ENCODE measurements around the gene VEGFB.

The VEGFB gene

DNA sequence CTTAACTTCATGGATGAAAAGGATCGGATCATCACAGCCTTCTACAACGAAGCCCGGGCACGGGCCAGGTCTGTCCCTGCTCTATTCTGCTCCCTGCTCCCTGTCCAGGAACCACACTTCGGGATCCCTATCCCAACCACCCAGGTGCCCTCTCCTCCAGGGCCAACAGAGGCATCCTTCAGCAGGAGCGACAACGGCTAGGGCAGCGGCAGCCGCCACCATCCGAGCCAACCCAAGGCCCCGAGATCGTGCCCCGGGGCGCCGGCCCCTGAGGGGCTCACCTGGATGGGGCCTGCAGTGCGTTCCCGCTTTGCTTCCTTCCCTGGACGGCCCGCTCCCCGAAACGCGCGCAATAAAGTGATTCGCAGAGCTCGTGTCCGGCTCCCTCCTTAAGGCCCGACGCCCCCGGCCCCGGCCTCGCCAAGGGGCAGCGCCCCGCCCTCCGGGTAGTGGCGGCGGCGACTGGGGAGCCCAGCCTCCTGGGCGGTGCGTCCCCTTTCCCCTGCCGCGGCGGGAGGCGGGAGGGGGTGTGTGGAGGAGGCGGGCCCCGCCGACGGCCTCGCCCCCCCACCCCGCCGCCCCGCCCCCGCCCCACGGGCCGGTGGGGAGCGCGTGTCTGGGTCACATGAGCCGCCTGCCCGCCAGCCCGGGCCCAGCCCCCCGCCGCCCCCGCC is at the start of gene VEGFB:
TSS of gene VEGFB (plus strand) at position 672 of the 674 bp plus-strand sequence. CDS start 250 bp downstream, outside the sequence.
- H3K27ac ChIP-seq (ENCODE audit: low read depth, low read length), result peak within 1 kb of the TSS; percentile 73
- H3K9ac ChIP-seq (ENCODE audit: low read length), result peak within 1 kb of the TSS; percentile 81
- peak within 1 kb of the TSS; percentile 77 for H3K4me3 ChIP-seq (ENCODE audit: low read length)
- peaks cover 18% of the 10 kb centered on the region for H3K4me1 ChIP-seq (ENCODE audit: control insufficient read depth, insufficient read depth, low read length)
- H3K27me3 ChIP-seq (ENCODE audit: control insufficient read depth, insufficient read depth, low read length), result no peaks in the 10 kb centered on the region
- peaks cover 3% of the 10 kb centered on the region for H3K36me3 ChIP-seq (ENCODE audit: control insufficient read depth, insufficient read depth, low read length)

- Histone ChIP-seq H3K9ac (ENCODE audit: low read length) (peak overlapping the region; percentile 80), H3K4me1 (ENCODE audit: control insufficient read depth, insufficient read depth, low read length) (peaks cover 25% of the 10 kb centered on the region), H3K4me3 (ENCODE audit: low read length) (peak overlapping the region; percentile 93), H3K27me3 (ENCODE audit: control insufficient read depth, insufficient read depth, low read length) (peaks cover 1% of the 10 kb centered on the region), H3K36me3 (ENCODE audit: control insufficient read depth, insufficient read depth, low read length) (no peaks in the 10 kb centered on the region), H3K27ac (ENCODE audit: low read depth, low read length) (peak overlapping the region; percentile 90)
Observed at GRCh38 chr11:64185175-64185692, 49.1 kb upstream of the VEGFB start.

DNA sequence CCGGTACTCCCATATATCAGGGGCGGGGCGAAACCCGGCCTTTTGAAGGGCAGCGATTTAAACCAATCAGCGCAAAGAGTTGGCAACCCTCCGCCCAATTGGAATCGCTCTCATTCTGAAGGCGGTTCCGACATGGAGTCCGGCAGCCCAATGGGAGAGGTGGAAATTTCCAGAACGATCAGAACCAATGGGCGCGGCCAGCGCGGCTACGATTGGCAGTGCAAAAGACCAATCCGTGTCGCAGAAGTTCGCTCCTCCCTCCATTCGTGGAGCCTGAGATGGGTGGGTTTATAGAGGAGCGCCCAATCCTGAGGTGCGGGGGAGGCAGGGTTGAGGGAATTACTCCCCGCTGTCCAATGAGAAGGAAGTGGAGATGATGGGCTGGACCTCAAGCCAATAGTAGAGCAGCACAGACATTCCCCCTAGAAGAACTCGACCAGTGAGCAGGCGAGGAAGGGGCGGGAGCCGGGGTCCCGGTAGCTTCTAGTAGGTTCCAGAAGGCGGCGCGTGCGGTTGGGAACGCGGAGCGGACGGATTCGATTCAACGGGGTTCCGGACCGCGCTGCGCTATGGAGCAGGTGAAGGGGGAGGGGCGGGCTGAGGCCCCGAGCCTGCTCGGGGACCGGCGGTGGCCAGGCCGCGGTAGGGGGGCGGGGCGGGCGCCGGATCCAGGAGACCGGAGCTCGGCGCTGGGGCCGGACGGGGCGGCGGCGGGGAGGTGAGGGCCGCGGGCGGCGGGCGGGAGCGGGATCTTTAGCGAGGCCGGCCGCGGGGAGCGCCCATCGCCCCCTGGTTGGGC is 48.5 kb upstream of the VEGFB start, which contains the start of gene STIP1:
TSS of gene STIP1 (plus strand) at position 479 of the 799 bp plus-strand sequence. CDS start at position 570, 91 bp downstream.
- Histone ChIP-seq H3K27ac (ENCODE audit: low read depth, low read length) (peak within 1 kb of the TSS; percentile 90), H3K4me3 (ENCODE audit: low read length) (peak within 1 kb of the TSS; percentile 93), H3K27me3 (ENCODE audit: control insufficient read depth, insufficient read depth, low read length) (peaks cover 1% of the 10 kb centered on the region), H3K9ac (ENCODE audit: low read length) (peak within 1 kb of the TSS; percentile 80), H3K36me3 (ENCODE audit: control insufficient read depth, insufficient read depth, low read length) (no peaks in the 10 kb centered on the region), H3K4me1 (ENCODE audit: control insufficient read depth, insufficient read depth, low read length) (peaks cover 20% of the 10 kb centered on the region)

DNA sequence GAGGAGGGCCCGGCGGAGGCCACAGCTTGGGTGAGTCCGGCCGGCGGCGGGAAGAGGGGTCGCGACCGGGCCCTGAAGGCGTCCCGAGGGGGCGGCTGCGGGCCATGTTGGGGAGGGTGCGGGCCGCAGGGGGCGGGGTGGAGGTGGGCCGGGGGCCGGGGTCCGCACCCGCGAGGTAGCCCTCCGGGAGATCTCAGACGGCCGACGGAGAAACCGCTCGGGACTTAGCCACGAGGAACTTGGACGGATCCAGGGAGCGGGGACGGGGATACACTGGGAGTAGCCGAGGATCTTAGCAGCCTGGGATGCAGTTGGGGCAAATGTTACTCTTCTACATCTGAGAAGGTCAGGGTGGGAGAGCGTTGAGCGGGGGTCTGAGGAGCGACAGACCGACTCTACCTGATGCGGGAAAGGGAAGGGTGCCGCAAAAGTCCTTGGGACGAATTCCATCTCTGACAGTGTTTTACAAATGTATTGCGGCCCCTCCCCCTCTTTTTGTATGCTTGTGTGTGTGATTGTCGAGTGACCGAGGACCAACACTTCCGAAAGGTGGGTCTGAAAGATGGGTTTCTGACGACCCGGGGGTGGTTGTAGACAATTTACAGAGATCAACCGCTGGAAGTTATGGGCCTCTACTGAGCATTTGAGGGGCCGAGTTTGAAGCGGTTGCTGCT is 47.8 kb upstream of the VEGFB start:
- peaks cover 13% of the 10 kb centered on the region for H3K4me1 ChIP-seq (ENCODE audit: control insufficient read depth, insufficient read depth, low read length)
- no peaks in the 10 kb centered on the region for H3K36me3 ChIP-seq (ENCODE audit: control insufficient read depth, insufficient read depth, low read length)
- H3K4me3 ChIP-seq (ENCODE audit: low read length), result no peak overlapping the region
- H3K27ac ChIP-seq (ENCODE audit: low read depth, low read length), result peak overlapping the region; percentile 69
- H3K27me3 ChIP-seq (ENCODE audit: control insufficient read depth, insufficient read depth, low read length), result peaks cover 1% of the 10 kb centered on the region
- no peak overlapping the region for H3K9ac ChIP-seq (ENCODE audit: low read length)

GRCh38 chr11:64192434-64192833 is 42.0 kb upstream of the VEGFB start:
- Histone ChIP-seq H3K27me3 (ENCODE audit: control insufficient read depth, insufficient read depth, low read length) (no peaks in the 10 kb centered on the region), H3K36me3 (ENCODE audit: control insufficient read depth, insufficient read depth, low read length) (peaks cover 37% of the 10 kb centered on the region), H3K27ac (ENCODE audit: low read depth, low read length) (no peak overlapping the region), H3K4me1 (ENCODE audit: control insufficient read depth, insufficient read depth, low read length) (no peaks in the 10 kb centered on the region), H3K4me3 (ENCODE audit: low read length) (no peak overlapping the region), H3K9ac (ENCODE audit: low read length) (no peak overlapping the region)

DNA sequence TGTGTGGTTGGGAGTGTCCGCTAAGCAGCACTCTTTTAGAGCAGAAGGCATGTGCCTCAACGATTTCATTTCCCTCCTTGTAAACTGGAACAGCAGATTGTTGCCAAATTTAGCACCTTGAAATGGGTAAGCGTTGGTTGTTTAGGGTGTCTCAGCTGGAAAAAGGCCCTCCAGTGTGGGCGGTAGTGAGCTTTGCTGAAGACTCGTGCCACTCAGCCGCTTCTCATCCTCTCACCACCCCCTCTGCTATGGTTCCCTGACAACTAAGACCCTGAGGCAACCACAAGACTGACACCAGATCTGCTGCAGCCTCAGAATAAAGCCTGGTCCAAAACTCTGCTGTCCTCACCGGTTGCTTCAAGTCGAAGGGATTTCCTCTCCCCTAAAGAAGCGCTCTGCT is 37.8 kb upstream of the VEGFB start:
- Histone ChIP-seq H3K4me1 (ENCODE audit: control insufficient read depth, insufficient read depth, low read length) (no peaks in the 10 kb centered on the region), H3K36me3 (ENCODE audit: control insufficient read depth, insufficient read depth, low read length) (peaks cover 47% of the 10 kb centered on the region), H3K27ac (ENCODE audit: low read depth, low read length) (no peak overlapping the region), H3K9ac (ENCODE audit: low read length) (no peak overlapping the region), H3K27me3 (ENCODE audit: control insufficient read depth, insufficient read depth, low read length) (no peaks in the 10 kb centered on the region), H3K4me3 (ENCODE audit: low read length) (no peak overlapping the region)

GRCh38 chr11:64198511-64198910 is 35.9 kb upstream of the VEGFB start:
- no peak overlapping the region for H3K4me3 ChIP-seq (ENCODE audit: low read length)
- no peaks in the 10 kb centered on the region for H3K4me1 ChIP-seq (ENCODE audit: control insufficient read depth, insufficient read depth, low read length)
- H3K9ac ChIP-seq (ENCODE audit: low read length), result no peak overlapping the region
- H3K27ac ChIP-seq (ENCODE audit: low read depth, low read length), result no peak overlapping the region
- peaks cover 52% of the 10 kb centered on the region for H3K36me3 ChIP-seq (ENCODE audit: control insufficient read depth, insufficient read depth, low read length)
- no peaks in the 10 kb centered on the region for H3K27me3 ChIP-seq (ENCODE audit: control insufficient read depth, insufficient read depth, low read length)

DNA sequence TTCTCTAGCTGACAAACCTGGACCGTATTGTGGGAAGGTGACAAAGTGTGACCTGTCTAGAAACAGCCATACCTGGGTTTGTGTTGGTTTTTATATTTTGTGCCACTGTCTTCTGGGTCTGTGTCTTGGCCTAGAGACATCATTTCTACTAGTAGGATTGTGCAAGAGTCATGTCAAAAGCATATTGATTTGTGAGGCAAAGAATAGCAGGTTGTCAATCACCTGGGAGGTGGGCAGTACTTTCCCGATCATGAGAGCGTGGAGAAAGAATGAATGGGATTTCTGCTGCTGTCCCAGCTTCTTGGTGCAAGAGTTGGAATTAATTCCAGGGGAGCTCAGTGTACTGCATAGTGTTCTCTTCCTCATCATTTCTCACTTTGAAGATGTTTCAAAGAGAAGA is 32.8 kb upstream of the VEGFB start:
- Histone ChIP-seq H3K27ac (ENCODE audit: low read depth, low read length) (no peak overlapping the region), H3K4me1 (ENCODE audit: control insufficient read depth, insufficient read depth, low read length) (peaks cover 3% of the 10 kb centered on the region), H3K9ac (ENCODE audit: low read length) (no peak overlapping the region), H3K36me3 (ENCODE audit: control insufficient read depth, insufficient read depth, low read length) (peaks cover 37% of the 10 kb centered on the region), H3K27me3 (ENCODE audit: control insufficient read depth, insufficient read depth, low read length) (no peaks in the 10 kb centered on the region), H3K4me3 (ENCODE audit: low read length) (no peak overlapping the region)

- H3K36me3 ChIP-seq (ENCODE audit: control insufficient read depth, insufficient read depth, low read length), result peaks cover 26% of the 10 kb centered on the region
- no peak overlapping the region for H3K27ac ChIP-seq (ENCODE audit: low read depth, low read length)
- no peaks in the 10 kb centered on the region for H3K27me3 ChIP-seq (ENCODE audit: control insufficient read depth, insufficient read depth, low read length)
- H3K9ac ChIP-seq (ENCODE audit: low read length), result no peak overlapping the region
- H3K4me1 ChIP-seq (ENCODE audit: control insufficient read depth, insufficient read depth, low read length), result peaks cover 3% of the 10 kb centered on the region
- H3K4me3 ChIP-seq (ENCODE audit: low read length), result no peak overlapping the region
Observed at GRCh38 chr11:64202992-64203391, 31.4 kb upstream of the VEGFB start.

DNA sequence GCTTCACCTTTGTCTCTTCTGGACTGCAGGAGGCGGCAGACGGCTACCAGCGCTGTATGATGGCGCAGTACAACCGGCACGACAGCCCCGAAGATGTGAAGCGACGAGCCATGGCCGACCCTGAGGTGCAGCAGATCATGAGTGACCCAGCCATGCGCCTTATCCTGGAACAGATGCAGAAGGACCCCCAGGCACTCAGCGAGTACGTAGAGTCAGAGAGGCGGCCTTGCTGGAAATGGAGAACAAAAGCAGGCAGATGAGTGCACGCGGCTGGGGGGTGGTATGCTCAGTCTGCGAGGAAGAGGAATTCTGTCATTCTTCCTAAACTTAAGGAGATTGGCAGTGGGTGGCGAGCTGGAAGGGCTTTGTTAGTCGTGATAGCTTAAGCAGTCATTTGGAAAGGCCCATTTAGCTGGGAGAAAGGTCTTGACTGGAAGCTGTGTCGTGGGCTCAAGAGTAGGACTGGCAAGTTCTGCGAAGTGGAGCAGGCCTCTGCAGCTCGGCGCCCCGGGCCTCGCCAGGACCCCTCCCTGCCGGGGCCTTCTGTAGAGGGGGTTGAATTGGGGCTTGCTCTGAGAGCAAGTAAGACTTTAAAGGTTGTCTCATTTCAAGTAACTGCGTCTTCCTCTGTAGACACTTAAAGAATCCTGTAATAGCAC is 30.8 kb upstream of the VEGFB start:
- no peak overlapping the region for H3K4me3 ChIP-seq (ENCODE audit: low read length)
- peaks cover 3% of the 10 kb centered on the region for H3K4me1 ChIP-seq (ENCODE audit: control insufficient read depth, insufficient read depth, low read length)
- peaks cover 23% of the 10 kb centered on the region for H3K36me3 ChIP-seq (ENCODE audit: control insufficient read depth, insufficient read depth, low read length)

GRCh38 chr11:64204080-64204440 is 30.3 kb upstream of the VEGFB start:
- peak overlapping the region; percentile 16 for H3K27ac ChIP-seq (ENCODE audit: low read depth, low read length)
- peaks cover 23% of the 10 kb centered on the region for H3K36me3 ChIP-seq (ENCODE audit: control insufficient read depth, insufficient read depth, low read length)

More for the DNA sequence above, 30.8 kb upstream of the VEGFB start:
- Histone ChIP-seq H3K9ac (ENCODE audit: low read length) (no peak overlapping the region), H3K27me3 (ENCODE audit: control insufficient read depth, insufficient read depth, low read length) (no peaks in the 10 kb centered on the region), H3K27ac (ENCODE audit: low read depth, low read length) (no peak overlapping the region)

More at GRCh38 chr11:64204080-64204440, 30.3 kb upstream of the VEGFB start:
- no peak overlapping the region for H3K9ac ChIP-seq (ENCODE audit: low read length)
- peaks cover 3% of the 10 kb centered on the region for H3K4me1 ChIP-seq (ENCODE audit: control insufficient read depth, insufficient read depth, low read length)
- H3K4me3 ChIP-seq (ENCODE audit: low read length), result no peak overlapping the region
- H3K27me3 ChIP-seq (ENCODE audit: control insufficient read depth, insufficient read depth, low read length), result no peaks in the 10 kb centered on the region
